Measurements from ENCODE around the gene C6orf58.

The C6orf58 gene

GRCh38 chr6:127585123-127585522, 8.1 kb downstream of the C6orf58 start:
- TF ChIP-seq TAF1 (IDR thresholded peaks at IDR 0.05; ENCODE audit: borderline replicate concordance, insufficient read depth, low read length), result no peak
- TF ChIP-seq SIN3A (IDR thresholded peaks at IDR 0.05; ENCODE audit: borderline replicate concordance, insufficient read depth, low read length), result no peak
- no peak for TF ChIP-seq POLR2AphosphoS5 (IDR thresholded peaks at IDR 0.05; ENCODE audit: low read depth, low read length)
- no peak for TF ChIP-seq REST (IDR thresholded peaks at IDR 0.05; ENCODE audit: insufficient read depth in 1 of 2, low read depth in 2 of 2, low read length in 2 of 2)
- TF ChIP-seq FOXP2 (optimal IDR thresholded peaks at IDR 0.05; ENCODE audit: borderline replicate concordance, extremely low read depth, extremely low read length, insufficient read depth), result no peak

DNA sequence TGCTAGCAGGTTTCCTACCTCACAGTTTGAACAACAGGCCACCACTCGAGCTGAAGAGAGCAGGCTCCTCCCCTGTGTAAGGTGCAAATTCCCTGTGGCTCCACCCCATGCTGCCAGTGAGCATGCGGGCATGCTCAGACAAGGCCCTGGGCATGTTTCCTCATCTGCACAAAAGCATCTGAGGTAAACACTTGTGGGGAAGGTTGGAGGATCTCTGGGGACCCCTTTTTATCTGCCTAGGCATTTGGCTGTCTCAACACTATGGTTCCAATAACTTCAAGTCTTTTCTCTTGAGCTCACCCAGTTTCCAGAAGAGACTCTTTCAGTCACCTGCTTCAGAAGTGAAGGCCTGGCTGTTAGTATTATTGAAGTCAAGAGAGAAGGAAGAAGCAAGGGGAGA, 9.4 kb downstream of the C6orf58 start:
- TF ChIP-seq TAF1 (IDR thresholded peaks at IDR 0.05; ENCODE audit: borderline replicate concordance, insufficient read depth, low read length), result no peak

DNA sequence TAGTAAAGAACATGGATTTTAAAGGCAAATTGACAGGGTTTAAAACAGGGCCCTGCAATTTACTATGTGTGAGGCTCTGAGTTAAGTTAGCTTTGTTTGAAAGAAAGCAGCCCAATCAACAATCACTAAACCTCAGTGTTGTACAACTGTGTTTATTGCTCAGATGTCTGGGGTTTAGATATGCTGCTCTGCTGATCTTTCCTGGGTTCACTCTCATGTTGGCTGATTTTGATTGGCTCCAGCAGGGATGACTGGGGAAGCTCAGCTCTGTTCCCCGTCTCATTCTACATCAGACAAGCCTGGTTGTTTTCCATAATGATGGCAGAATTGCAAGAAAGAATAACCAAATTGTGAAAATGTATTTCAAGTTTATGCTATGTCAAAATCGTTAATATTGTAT, 10.9 kb downstream of the C6orf58 start:
- TF ChIP-seq SIN3A (IDR thresholded peaks at IDR 0.05; ENCODE audit: borderline replicate concordance, insufficient read depth, low read length), result no peak
- TF ChIP-seq REST (IDR thresholded peaks at IDR 0.05; ENCODE audit: insufficient read depth in 1 of 2, low read depth in 2 of 2, low read length in 2 of 2), result no peak
- TF ChIP-seq TAF1 (IDR thresholded peaks at IDR 0.05; ENCODE audit: borderline replicate concordance, insufficient read depth, low read length), result no peak
- no peak for TF ChIP-seq POLR2AphosphoS5 (IDR thresholded peaks at IDR 0.05; ENCODE audit: low read depth, low read length)
- TF ChIP-seq FOXP2 (optimal IDR thresholded peaks at IDR 0.05; ENCODE audit: borderline replicate concordance, extremely low read depth, extremely low read length, insufficient read depth), result no peak

DNA sequence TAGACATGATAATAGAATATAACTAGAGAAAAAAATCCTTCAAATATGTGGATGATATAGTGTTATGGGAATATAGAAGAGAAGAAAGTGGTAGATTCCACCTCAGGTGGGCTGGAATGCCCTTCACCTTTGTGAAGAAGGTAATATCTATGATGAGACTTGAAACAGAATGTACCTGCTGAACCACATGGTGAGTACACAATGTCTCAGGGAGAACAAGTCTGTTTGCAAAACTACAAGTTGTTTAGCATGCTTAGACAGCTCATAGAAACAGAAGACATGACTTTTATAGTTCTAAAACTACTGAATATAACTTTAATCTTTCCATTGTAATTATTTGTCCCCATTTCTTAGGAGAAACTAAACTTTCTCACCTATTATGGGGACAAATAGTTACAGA, 12.2 kb downstream of the C6orf58 start:
- TF ChIP-seq TAF1 (IDR thresholded peaks at IDR 0.05; ENCODE audit: borderline replicate concordance, insufficient read depth, low read length) (no peak), SIN3A (IDR thresholded peaks at IDR 0.05; ENCODE audit: borderline replicate concordance, insufficient read depth, low read length) (no peak), REST (IDR thresholded peaks at IDR 0.05; ENCODE audit: insufficient read depth in 1 of 2, low read depth in 2 of 2, low read length in 2 of 2) (no peak), POLR2AphosphoS5 (IDR thresholded peaks at IDR 0.05; ENCODE audit: low read depth, low read length) (no peak), FOXP2 (optimal IDR thresholded peaks at IDR 0.05; ENCODE audit: borderline replicate concordance, extremely low read depth, extremely low read length, insufficient read depth) (no peak)

GRCh38 chr6:127590344-127590743, 13.4 kb downstream of the C6orf58 start:
- TF ChIP-seq SIN3A (IDR thresholded peaks at IDR 0.05; ENCODE audit: borderline replicate concordance, insufficient read depth, low read length), result no peak
- TF ChIP-seq POLR2AphosphoS5 (IDR thresholded peaks at IDR 0.05; ENCODE audit: low read depth, low read length), result no peak
- TF ChIP-seq TAF1 (IDR thresholded peaks at IDR 0.05; ENCODE audit: borderline replicate concordance, insufficient read depth, low read length), result no peak
- TF ChIP-seq FOXP2 (optimal IDR thresholded peaks at IDR 0.05; ENCODE audit: borderline replicate concordance, extremely low read depth, extremely low read length, insufficient read depth), result no peak
- no peak for TF ChIP-seq REST (IDR thresholded peaks at IDR 0.05; ENCODE audit: insufficient read depth in 1 of 2, low read depth in 2 of 2, low read length in 2 of 2)

Data from PFSK-1 (cell line).